H9 (cell line): ENCODE results near the gene ACP1. TPM values are rescaled to one million over a fixed set of nuclear protein-coding genes. Genes with fewer than 3 reads are reported as not detected.

ENCODE experiments used
- DNase-seq: peaks from one replicate; pipeline ENCODE4 v3.0.0-alpha.2; 2017
- H2AFZ ChIP-seq: one replicate; pipeline ENCODE4 v1.6.1; 2013; ENCODE audit warnings: mild to moderate bottlenecking, low read length, control low read depth, moderate library complexity
- H2AK5ac ChIP-seq: 2 replicates; pipeline ENCODE4 v1.6.1; 2013; ENCODE audit warnings: low read length, control low read depth, mixed read lengths; ENCODE audit not compliant: insufficient read length
- H2BK120ac ChIP-seq: one replicate; pipeline ENCODE4 v1.6.1; 2013; ENCODE audit warnings: low read depth, mild to moderate bottlenecking, low read length, control low read depth, inconsistent platforms; ENCODE audit not compliant: poor library complexity, severe bottlenecking
- H2BK12ac ChIP-seq: 2 replicates; pipeline ENCODE4 v1.6.1; 2013; ENCODE audit warnings: low read length, control low read depth, mixed read lengths, low read depth; ENCODE audit not compliant: insufficient read length
- H2BK15ac ChIP-seq: 2 replicates; pipeline ENCODE4 v1.6.1; 2013; ENCODE audit warnings: low read depth, low read length, control low read depth
- H2BK20ac ChIP-seq: one replicate; pipeline ENCODE4 v1.6.1; 2013; ENCODE audit warnings: low read depth, mild to moderate bottlenecking, low read length, control low read depth, inconsistent platforms; ENCODE audit not compliant: poor library complexity, severe bottlenecking
- H2BK5ac ChIP-seq: 2 replicates; pipeline ENCODE4 v1.6.1; 2013; ENCODE audit warnings: low read length, control low read depth, mixed read lengths; ENCODE audit not compliant: insufficient read length
- H3K14ac ChIP-seq: 2 replicates; pipeline ENCODE4 v1.6.1; 2013; ENCODE audit warnings: low read length, control low read depth; ENCODE audit not compliant: insufficient read depth
- H3K18ac ChIP-seq: 2 replicates; pipeline ENCODE4 v1.6.1; 2013; ENCODE audit warnings: low read depth, mild to moderate bottlenecking, mixed read lengths, low read length, control low read depth; ENCODE audit not compliant: insufficient read length
- H3K23ac ChIP-seq: 2 replicates; pipeline ENCODE4 v1.6.1; 2013; ENCODE audit warnings: low read length, control low read depth, mixed read lengths, low read depth; ENCODE audit not compliant: insufficient read length
- H3K23me2 ChIP-seq: 2 replicates; pipeline ENCODE4 v1.6.1; 2013; ENCODE audit warnings: low read depth, mild to moderate bottlenecking, mixed read lengths, low read length, control low read depth; ENCODE audit not compliant: insufficient read length, poor library complexity, severe bottlenecking
- H3K27ac ChIP-seq: 2 replicates; pipeline ENCODE4 v1.5.1; 2013; ENCODE audit warnings: low read length, control low read depth, mixed read lengths, low read depth; ENCODE audit not compliant: insufficient read length
- H3K27me3 ChIP-seq: 2 replicates; pipeline ENCODE4 v1.6.1; 2013; ENCODE audit warnings: low read length, control low read depth, inconsistent platforms; ENCODE audit not compliant: insufficient read depth
- H3K4ac ChIP-seq: 2 replicates; pipeline ENCODE4 v1.6.1; 2013; ENCODE audit warnings: low read depth, mild to moderate bottlenecking, control low read depth, inconsistent platforms, low read length, moderate library complexity
- H3K4me1 ChIP-seq: 2 replicates; pipeline ENCODE4 v1.6.1; 2013; ENCODE audit warnings: low read length, control low read depth, inconsistent platforms; ENCODE audit not compliant: insufficient read depth
- H3K4me2 ChIP-seq: 2 replicates; pipeline ENCODE4 v1.6.1; 2013; ENCODE audit warnings: low read length, control low read depth, mixed read lengths; ENCODE audit not compliant: insufficient read length, insufficient read depth
- H3K56ac ChIP-seq: 2 replicates; pipeline ENCODE4 v1.6.1; 2013; ENCODE audit warnings: low read depth, mild to moderate bottlenecking, mixed read lengths, low read length, control low read depth; ENCODE audit not compliant: insufficient read length
- H3K79me1 ChIP-seq: 2 replicates; pipeline ENCODE4 v1.6.1; 2013; ENCODE audit warnings: low read depth, mild to moderate bottlenecking, moderate library complexity, low read length, control low read depth, inconsistent platforms; ENCODE audit not compliant: insufficient read depth, poor library complexity, severe bottlenecking
- H3K79me2 ChIP-seq: 2 replicates; pipeline ENCODE4 v1.6.1; 2013; ENCODE audit warnings: low read length, control low read depth, inconsistent platforms; ENCODE audit not compliant: insufficient read depth
- H3K9ac ChIP-seq: 2 replicates; pipeline ENCODE4 v1.6.1; 2013; ENCODE audit warnings: low read length, control low read depth, mixed read lengths; ENCODE audit not compliant: insufficient read length; ENCODE audit errors: extremely low read depth
- H3K9me3 ChIP-seq: one replicate; pipeline ENCODE4 v1.6.1; 2013; ENCODE audit warnings: low read depth, low read length, inconsistent platforms; ENCODE audit not compliant: control insufficient read depth
- H3T11ph ChIP-seq: one replicate; pipeline ENCODE4 v1.6.1; 2013; ENCODE audit warnings: mild to moderate bottlenecking, low read length, control low read depth, inconsistent platforms
- H4K20me1 ChIP-seq: one replicate; pipeline ENCODE4 v1.6.1; 2013; ENCODE audit not compliant: control insufficient read depth, insufficient read length, insufficient read depth
- H4K5ac ChIP-seq: 2 replicates; pipeline ENCODE4 v1.6.1; 2013; ENCODE audit warnings: low read depth, mild to moderate bottlenecking, mixed read lengths, low read length, control low read depth; ENCODE audit not compliant: insufficient read length
- H4K8ac ChIP-seq: replicated peaks from 2 replicates; pipeline ENCODE4 v1.6.1; 2013; ENCODE audit warnings: low read length, control low read depth, mixed read lengths, low read depth; ENCODE audit not compliant: insufficient read length
- H4K91ac ChIP-seq: 2 replicates; pipeline ENCODE4 v1.6.1; 2013; ENCODE audit warnings: low read depth, mild to moderate bottlenecking, moderate library complexity, mixed read lengths, low read length, control low read depth; ENCODE audit not compliant: insufficient read length
- H3K27ac Mint-ChIP-seq, 3 experiments: 2 replicates in 2 of 3; 3 replicates in 1 of 3; pipeline ENCODE4 v1.8.0; 2020 to 2021; ENCODE audit warnings: mixed read lengths in 3 of 3, mild to moderate bottlenecking in 1 of 3, moderate library complexity in 1 of 3
- H3K27me3 Mint-ChIP-seq: 2 replicates; pipeline ENCODE4 v1.8.0; 2021; ENCODE audit warnings: low read depth, mild to moderate bottlenecking, moderate library complexity, mixed read lengths
- H3K36me3 Mint-ChIP-seq, 3 experiments: 2 replicates in 2 of 3; 3 replicates in 1 of 3; pipeline ENCODE4 v1.8.0; 2020 to 2021; ENCODE audit warnings: low read depth in 3 of 3, mixed read lengths in 3 of 3; ENCODE audit not compliant: insufficient read depth in 1 of 3
- H3K4me1 Mint-ChIP-seq, 2 experiments: 2 replicates each; pipeline ENCODE4 v1.8.0; 2020; ENCODE audit warnings: mixed read lengths in 2 of 2
- H3K4me3 Mint-ChIP-seq, 2 experiments: 2 replicates in 1 of 2; 3 replicates in 1 of 2; pipeline ENCODE4 v1.8.0; 2020 to 2021; ENCODE audit warnings: mild to moderate bottlenecking in 2 of 2, mixed read lengths in 2 of 2, moderate library complexity in 1 of 2
- H3K9me3 Mint-ChIP-seq, 2 experiments: 2 replicates in 1 of 2; 3 replicates in 1 of 2; pipeline ENCODE4 v1.8.0; 2020; ENCODE audit warnings: mild to moderate bottlenecking in 2 of 2, mixed read lengths in 2 of 2, moderate library complexity in 1 of 2
- WGBS: extraction: QIAGEN DNeasy Blood & Tissue Kit; methylation state at CpG from one replicate; pipeline ENCODE4 v1.1.7; 2013; ENCODE audit warnings: missing lambda C conversion rate, low lambda C conversion rate, mixed read lengths; ENCODE audit not compliant: insufficient read length; ENCODE audit errors: extremely low coverage; 5-methylcytosine and 5-hydroxymethylcytosine counted together
- total RNA-seq: library from RNA; stranded (reverse); gene quantifications from 2 replicates; pipeline ENCODE4 v1.2.1, GENCODE V29; 2021
- TF ChIP-seq, protein P1 (sequence below): fragments of 200-600 bp; sonication (generic); conservative IDR thresholded peaks from 3 replicates; pipeline ENCODE4 v1.8.0; 2021; ENCODE audit warnings: antibody characterized with exemption, mild to moderate bottlenecking

ACP1 gene
- total RNA-seq, 1 experiment from 2014 or later, result 143 TPM

DNA sequence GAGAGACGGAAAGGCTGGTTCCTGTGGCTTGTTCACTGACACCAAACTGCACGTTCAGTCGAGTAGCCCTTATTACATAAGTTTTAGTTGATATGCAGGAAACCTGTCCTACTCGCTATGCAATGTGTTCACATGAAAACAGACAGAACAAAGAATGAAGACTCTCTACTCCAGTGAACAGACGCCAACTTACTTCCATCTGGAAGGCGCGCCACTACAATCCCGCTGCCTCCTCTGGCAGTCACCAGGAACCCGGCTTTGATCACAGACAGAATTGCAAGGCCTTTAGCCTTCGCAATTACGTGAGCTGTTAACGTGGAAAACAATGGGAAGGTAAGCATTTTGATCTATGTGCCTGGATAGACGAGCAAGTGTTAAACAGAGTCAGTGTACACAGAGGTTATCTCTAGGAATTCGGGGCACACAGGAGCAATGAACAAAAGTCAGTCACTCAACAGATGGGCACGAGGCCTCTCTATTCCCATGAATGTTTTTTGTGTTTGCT lies 15.2 kb upstream of the ACP1 start:
- H3K79me1 ChIP-seq, result no peaks in the 10 kb centered on the region
- H3K4me3 Mint-ChIP-seq, result no peak overlapping the region
- H2BK15ac ChIP-seq, result no peak overlapping the region
- H3K27ac ChIP-seq, result no peak overlapping the region
- H3K27ac Mint-ChIP-seq, result no peak overlapping the region
- no peak overlapping the region for H3K4ac ChIP-seq
- H3K56ac ChIP-seq, result no peak overlapping the region
- WGBS, result no CpG with 5 or more reads among the region's 15 CpGs
- no peak overlapping the region for H3K18ac ChIP-seq
- no peaks in the 10 kb centered on the region for H3K9me3 Mint-ChIP-seq
- H3K9ac ChIP-seq, result no peak overlapping the region
- no peak overlapping the region for H2BK5ac ChIP-seq
- H3K23me2 ChIP-seq, result no peaks in the 10 kb centered on the region
- no peak overlapping the region for H2BK12ac ChIP-seq
- H3K79me2 ChIP-seq, result no peaks in the 10 kb centered on the region
- no peak overlapping the region for H4K8ac ChIP-seq
- no peaks in the 10 kb centered on the region for H3K27me3 ChIP-seq
- H3K4me2 ChIP-seq, result no peak overlapping the region
- no peak overlapping the region for H3T11ph ChIP-seq
- no peak for DNase-seq
- H4K20me1 ChIP-seq, result no peaks in the 10 kb centered on the region
- no peak overlapping the region for H2BK20ac ChIP-seq
- H4K91ac ChIP-seq, result no peak overlapping the region
- H3K14ac ChIP-seq, result no peak overlapping the region
- H2BK120ac ChIP-seq, result no peak overlapping the region
- H3K27me3 Mint-ChIP-seq, result no peaks in the 10 kb centered on the region
- H3K4me1 Mint-ChIP-seq, result peaks cover 6 to 9% of the 10 kb centered on the region in 2 experiments; a peak in 3 of 4 replicates
- TF ChIP-seq, protein P1, sequence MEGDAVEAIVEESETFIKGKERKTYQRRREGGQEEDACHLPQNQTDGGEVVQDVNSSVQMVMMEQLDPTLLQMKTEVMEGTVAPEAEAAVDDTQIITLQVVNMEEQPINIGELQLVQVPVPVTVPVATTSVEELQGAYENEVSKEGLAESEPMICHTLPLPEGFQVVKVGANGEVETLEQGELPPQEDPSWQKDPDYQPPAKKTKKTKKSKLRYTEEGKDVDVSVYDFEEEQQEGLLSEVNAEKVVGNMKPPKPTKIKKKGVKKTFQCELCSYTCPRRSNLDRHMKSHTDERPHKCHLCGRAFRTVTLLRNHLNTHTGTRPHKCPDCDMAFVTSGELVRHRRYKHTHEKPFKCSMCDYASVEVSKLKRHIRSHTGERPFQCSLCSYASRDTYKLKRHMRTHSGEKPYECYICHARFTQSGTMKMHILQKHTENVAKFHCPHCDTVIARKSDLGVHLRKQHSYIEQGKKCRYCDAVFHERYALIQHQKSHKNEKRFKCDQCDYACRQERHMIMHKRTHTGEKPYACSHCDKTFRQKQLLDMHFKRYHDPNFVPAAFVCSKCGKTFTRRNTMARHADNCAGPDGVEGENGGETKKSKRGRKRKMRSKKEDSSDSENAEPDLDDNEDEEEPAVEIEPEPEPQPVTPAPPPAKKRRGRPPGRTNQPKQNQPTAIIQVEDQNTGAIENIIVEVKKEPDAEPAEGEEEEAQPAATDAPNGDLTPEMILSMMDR, result no peak
- no peaks in the 10 kb centered on the region for H3K9me3 ChIP-seq
- H3K36me3 Mint-ChIP-seq, result peaks cover 2 to 25% (median 5%) of the 10 kb centered on the region in 3 experiments; a peak in 5 of 7 replicates
- H2AFZ ChIP-seq, result no peak overlapping the region
- no peak overlapping the region for H3K23ac ChIP-seq
- no peak overlapping the region for H4K5ac ChIP-seq
- H2AK5ac ChIP-seq, result no peak overlapping the region
- H3K4me1 ChIP-seq, result no peaks in the 10 kb centered on the region
